Activated T-helper 9 cell treated with anti-CD3 and anti-CD28 coated beads, Interleukin-2, amount 50 U/mL, for 16 hours (primary cell): ENCODE data around the gene BBX.

ENCODE experiments used
- DNase-seq: peaks from one replicate; pipeline ENCODE4 v3.0.0-alpha.2; 2020; ENCODE audit warnings: low read depth

BBX gene

GRCh38 chr3:107752202-107752990, 229.6 kb downstream of the BBX start:
- DNase-seq: no peak

GRCh38 chr3:107753494-107753893, 230.7 kb downstream of the BBX start:
- no peak for DNase-seq

GRCh38 chr3:107753976-107754375, 231.2 kb downstream of the BBX start:
- DNase-seq: no peak

- DNase-seq: no peak
Observed at GRCh38 chr3:107756649-107757048, 233.9 kb downstream of the BBX start.

- DNase-seq: no peak
Observed at GRCh38 chr3:107757140-107757539, 234.4 kb downstream of the BBX start.

GRCh38 chr3:107760144-107760543, 237.4 kb downstream of the BBX start:
- no peak for DNase-seq

GRCh38 chr3:107761391-107761790, 238.6 kb downstream of the BBX start:
- no peak for DNase-seq

GRCh38 chr3:107765524-107765923, 242.8 kb downstream of the BBX start:
- no peak for DNase-seq

- no peak for DNase-seq
Observed at GRCh38 chr3:107767897-107768605, 245.3 kb downstream of the BBX start.

GRCh38 chr3:107769882-107770281, 247.1 kb downstream of the BBX start:
- no peak for DNase-seq

GRCh38 chr3:107772016-107772415, 249.3 kb downstream of the BBX start:
- DNase-seq: no peak

- no peak for DNase-seq
Observed at GRCh38 chr3:107775974-107776373, 253.2 kb downstream of the BBX start.

- DNase-seq: no peak
Observed at GRCh38 chr3:107781253-107781652, 258.5 kb downstream of the BBX start.

GRCh38 chr3:107782054-107782453, 259.3 kb downstream of the BBX start:
- no peak for DNase-seq

GRCh38 chr3:107790612-107791011, 267.9 kb downstream of the BBX start:
- DNase-seq: no peak

GRCh38 chr3:107791027-107791426, 268.3 kb downstream of the BBX start:
- DNase-seq: no peak

GRCh38 chr3:107791450-107791849, 268.7 kb downstream of the BBX start:
- DNase-seq: no peak

- DNase-seq: no peak
Observed at GRCh38 chr3:107794664-107795443, 272.1 kb downstream of the BBX start.

- no peak for DNase-seq
Observed at GRCh38 chr3:107795514-107796094, 272.8 kb downstream of the BBX start.

GRCh38 chr3:107796791-107797190, 274.0 kb downstream of the BBX start:
- DNase-seq: no peak

GRCh38 chr3:107797586-107797985, 274.8 kb downstream of the BBX start:
- DNase-seq: no peak

GRCh38 chr3:107798381-107798780, 275.6 kb downstream of the BBX start:
- no peak for DNase-seq
